Fibroblast of pulmonary artery (primary cell): ENCODE results near the gene TCF7.

ENCODE experiments used
- DNase-seq: peaks from one replicate; pipeline ENCODE4 v3.0.0-alpha.2; 2010; ENCODE audit warnings: low read depth
- H3K4me3 ChIP-seq: replicated peaks from 2 replicates; pipeline ENCODE4 v1.5.1; 2011; ENCODE audit warnings: low read depth, mild to moderate bottlenecking, control low read depth, low read length, moderate library complexity
- CTCF ChIP-seq: IDR thresholded peaks from 2 replicates; pipeline ENCODE4 v1.5.1; 2011; ENCODE audit warnings: mild to moderate bottlenecking, control low read depth, low read length, inconsistent platforms; ENCODE audit errors: missing control alignments

TCF7 gene

GRCh38 chr5:134075102-134075501 is 39.4 kb upstream of the TCF7 start:
- TF ChIP-seq CTCF = no peak
- no peak for DNase-seq
- no peak overlapping the region for H3K4me3 ChIP-seq

GRCh38 chr5:134077926-134078580 is 36.4 kb upstream of the TCF7 start:
- TF ChIP-seq CTCF = no peak
- DNase-seq = no peak
- H3K4me3 ChIP-seq = no peak overlapping the region

GRCh38 chr5:134079748-134080581 is 34.5 kb upstream of the TCF7 start:
- DNase-seq = no peak
- no peak overlapping the region for H3K4me3 ChIP-seq
- TF ChIP-seq CTCF = no peak

DNA sequence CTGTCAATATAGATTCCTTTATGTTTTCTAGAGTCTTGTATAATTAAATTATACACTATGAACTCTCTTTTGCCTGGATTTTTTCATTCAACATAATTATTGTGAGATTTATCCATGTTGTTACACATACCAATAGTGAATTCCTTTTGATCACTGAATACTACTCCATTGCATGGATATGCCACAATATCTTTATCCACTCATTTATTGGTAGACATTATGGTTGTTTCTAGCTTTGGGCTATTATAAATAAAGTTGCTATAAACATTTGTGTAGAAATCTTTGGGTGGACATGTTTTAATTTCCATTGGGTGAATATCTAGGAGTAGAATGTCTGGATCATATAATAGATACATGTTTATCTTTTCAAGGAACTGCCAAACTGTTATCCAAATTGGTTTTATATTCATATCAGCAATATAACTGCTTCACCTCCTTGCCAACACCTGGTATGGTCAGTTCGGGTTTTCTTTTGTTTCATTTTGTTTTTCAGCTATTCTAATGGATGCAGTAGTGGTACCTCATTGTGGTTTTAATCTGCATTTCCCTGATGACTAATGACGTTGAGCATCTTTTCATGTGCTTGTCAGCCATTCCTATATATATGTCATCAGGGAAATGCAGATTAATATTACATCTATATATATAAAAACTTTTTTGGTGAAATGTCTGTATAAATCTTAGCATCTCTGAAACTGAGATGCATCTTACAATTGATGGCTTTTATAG is 32.1 kb upstream of the TCF7 start:
- H3K4me3 ChIP-seq = no peak overlapping the region
- DNase-seq = no peak
- no peak for TF ChIP-seq CTCF

GRCh38 chr5:134083517-134083916 is 31.0 kb upstream of the TCF7 start:
- no peak overlapping the region for H3K4me3 ChIP-seq
- no peak for DNase-seq
- no peak for TF ChIP-seq CTCF

GRCh38 chr5:134084022-134084565 is 30.4 kb upstream of the TCF7 start:
- no peak overlapping the region for H3K4me3 ChIP-seq
- no peak for DNase-seq
- TF ChIP-seq CTCF = no peak
